Endothelial cell of umbilical vein (primary cell): ENCODE data around the gene ICA1L. TPM values are rescaled to one million over a fixed set of nuclear protein-coding genes. Genes with fewer than 3 reads are reported as not detected.
A peak's percentile ranks its signal among the peaks of the same experiment; 100 is the strongest.
"Not testable (repeated sequence)": the region's sequence is repeated elsewhere in the genome, so short reads cannot be mapped to it uniquely, and the experiment has no call there.

Experiments
- BruUV-seq: library from RNA; stranded (reverse); fragments of 400-500 nt; replicated peaks from 2 replicates; lab custom pipeline; 2021; lab: Mats Ljungman, UMichigan
- CTCF ChIA-PET: fragments of 300-600, 350-600 bp; sonication (Branson Sonifier 250); formaldehyde crosslinking; loops from one replicate; lab custom pipeline; 2021; ENCODE audit warnings: antibody characterized with exemption, inconsistent platforms; lab: Charles Lee
- POLR2A ChIA-PET: fragments of 300-600, 350-600 bp; sonication (Branson Sonifier 250); formaldehyde crosslinking; loops from one replicate; lab custom pipeline; 2021; ENCODE audit warnings: antibody characterized with exemption, inconsistent platforms; lab: Charles Lee
- DNase-seq: peaks from one replicate; pipeline ENCODE4 v3.0.0-alpha.2; 2011; ENCODE audit warnings: low read depth, low spot score
- FAIRE-seq: peaks from 2 replicates; lab custom pipeline; 2011; peaks lifted over from hg19 to GRCh38; lab: Jason Lieb, UNC
- H2AFZ ChIP-seq: 2 replicates; pipeline ENCODE4 v1.6.0; 2012; ENCODE audit warnings: low read depth, low read length, control low read depth, inconsistent platforms
- H3K27ac ChIP-seq: 2 replicates; pipeline ENCODE4 v1.5.1; 2011; ENCODE audit warnings: low read depth, mild to moderate bottlenecking, control low read depth, low read length, moderate library complexity; ENCODE audit not compliant: insufficient read depth
- H3K27me3 ChIP-seq, 2 experiments: 2 replicates each; pipeline versions ENCODE4 v1.6.0 to v1.6.1; 2011; ENCODE audit warnings: low read length in 2 of 2, mixed read lengths in 1 of 2; ENCODE audit not compliant: control insufficient read depth in 2 of 2, insufficient read depth in 2 of 2
- H3K36me3 ChIP-seq, 2 experiments: 2 replicates in 1 of 2; 3 replicates in 1 of 2; pipeline ENCODE4 v1.5.1; 2011; ENCODE audit warnings: low read length in 2 of 2, mild to moderate bottlenecking in 1 of 2, moderate library complexity in 1 of 2; ENCODE audit not compliant: control insufficient read depth in 2 of 2, insufficient read depth in 2 of 2; ENCODE audit errors: extremely low read depth in 1 of 2
- H3K4me1 ChIP-seq: 3 replicates; pipeline ENCODE4 v1.5.1; 2011; ENCODE audit warnings: mild to moderate bottlenecking, low read length; ENCODE audit not compliant: control insufficient read depth, insufficient read depth; ENCODE audit errors: extremely low read depth
- H3K4me2 ChIP-seq: 2 replicates; pipeline ENCODE4 v1.6.1; 2011; ENCODE audit warnings: low read length, control low read depth, mixed read lengths; ENCODE audit not compliant: insufficient read depth
- H3K4me3 ChIP-seq, 3 experiments: fragments of 200-600 bp in 1 of 3; sonication (generic), shearing (Covaris generic) in 1 of 3; replicated peaks in 1 of 3; 2 replicates each; pipeline ENCODE4 v1.5.1; 2011 to 2016; ENCODE audit warnings: control low read depth in 3 of 3, low read length in 3 of 3, mild to moderate bottlenecking in 2 of 3, inconsistent platforms in 1 of 3, low read depth in 1 of 3, moderate library complexity in 1 of 3; ENCODE audit not compliant: insufficient read depth in 1 of 3
- H3K79me2 ChIP-seq: 2 replicates; pipeline ENCODE4 v1.6.0; 2012; ENCODE audit warnings: low read length, inconsistent platforms; ENCODE audit not compliant: control insufficient read depth, insufficient read depth
- H3K9ac ChIP-seq: replicated peaks from 2 replicates; pipeline ENCODE3; 2011; ENCODE audit warnings: low read length, control low read depth; ENCODE audit not compliant: insufficient read depth; ENCODE audit errors: extremely low read depth
- H3K9me1 ChIP-seq: replicated peaks from 3 replicates; pipeline ENCODE4 v1.6.0; 2011; ENCODE audit warnings: mild to moderate bottlenecking, low read length; ENCODE audit not compliant: control insufficient read depth, insufficient read depth; ENCODE audit errors: extremely low read depth
- H3K9me3 ChIP-seq: replicated peaks from 2 replicates; pipeline ENCODE4 v1.5.1; 2012; ENCODE audit warnings: low read length, inconsistent platforms; ENCODE audit not compliant: control insufficient read depth, insufficient read depth
- H4K20me1 ChIP-seq: replicated peaks from 2 replicates; pipeline ENCODE3; 2011; ENCODE audit warnings: mild to moderate bottlenecking, low read length; ENCODE audit not compliant: control insufficient read depth, insufficient read depth; ENCODE audit errors: extremely low read depth
- CTCF ChIP-seq, 2 donors: IDR thresholded peaks; 1 replicate in 1 of 2; 2 replicates in 1 of 2; pipeline ENCODE4 v1.5.1; 2011; ENCODE audit warnings: low read length in 2 of 2, mild to moderate bottlenecking in 2 of 2, moderate library complexity in 2 of 2, control low read depth in 1 of 2, inconsistent platforms in 1 of 2, low read depth in 1 of 2; ENCODE audit not compliant: insufficient read depth in 1 of 2; ENCODE audit errors: extremely low read depth in 1 of 2
- EZH2 ChIP-seq: IDR thresholded peaks from 2 replicates; pipeline ENCODE4 v1.6.1; 2012; ENCODE audit warnings: borderline replicate concordance, low read depth, mild to moderate bottlenecking, moderate library complexity, low read length, inconsistent platforms; ENCODE audit not compliant: severe bottlenecking
- FOS ChIP-seq: IDR thresholded peaks from 2 replicates; pipeline ENCODE4 v1.6.1; 2011; ENCODE audit warnings: mild to moderate bottlenecking, low read length, moderate library complexity, borderline replicate concordance; ENCODE audit not compliant: insufficient read depth
- GATA2 ChIP-seq: IDR thresholded peaks from 2 replicates; pipeline ENCODE4 v1.7.0; 2011; ENCODE audit warnings: low read depth, mild to moderate bottlenecking, moderate library complexity, mixed read lengths, low read length; ENCODE audit not compliant: insufficient read length, insufficient read depth
- JUN ChIP-seq: IDR thresholded peaks from 2 replicates; pipeline ENCODE4 v1.6.1; 2011; ENCODE audit warnings: borderline replicate concordance, low read depth; ENCODE audit not compliant: insufficient read length, insufficient read depth
- MYC ChIP-seq: IDR thresholded peaks from one replicate; pipeline ENCODE4 v1.6.1; 2011; ENCODE audit warnings: mild to moderate bottlenecking, low read depth, low read length
- POLR2A ChIP-seq: IDR thresholded peaks from 2 replicates; pipeline ENCODE4 v1.6.1; 2012; ENCODE audit warnings: low read depth, mild to moderate bottlenecking, control low read depth, low read length
- POLR2AphosphoS5 ChIP-seq: IDR thresholded peaks from 2 replicates; pipeline ENCODE4 v1.6.1; 2012; ENCODE audit warnings: low read depth, mild to moderate bottlenecking, control low read depth, low read length, moderate library complexity; ENCODE audit not compliant: insufficient read depth
- dilution Hi-C: fragments of 300-500 bp; cut with MboI; formaldehyde crosslinking; loops from one replicate; pipeline ENCODE4 v1.15.0; 2019; ENCODE audit warnings: low sequenced_read_pairs; ENCODE audit not compliant: extremely low pct_ligation_motif_present
- intact Hi-C: fragments of 100-400 bp; cut with micrococcal nuclease; formaldehyde crosslinking; loops from one replicate; pipeline ENCODE4 v1.10.0; 2022
- polyA plus RNA-seq, 4 experiments: library from polyadenylated mRNA; depleted of rRNA in 3 of 4; stranded (reverse) in 3 of 4; unstranded in 1 of 4; fragments of >200 nt; gene quantifications; 2 replicates each; pipeline versions ENCODE4 v1.2.1 to v1.2.3, GENCODE V29; 2011 to 2012; ENCODE audit warnings: missing spikeins in 1 of 4
- total RNA-seq: library from RNA; stranded (reverse); gene quantifications from 2 replicates; pipeline ENCODE4 v1.2.3, GENCODE V29; 2021
- TF ChIP-seq, protein P1 (sequence below): IDR thresholded peaks from 2 replicates; pipeline ENCODE4 v1.6.1; 2011; ENCODE audit not compliant: insufficient read depth, insufficient read length

The ICA1L gene
- total and polyA plus RNA-seq, 2 donors (not counting 3 experiments of a cell fraction or from before 2014, with no cell fraction given) = 1.6 to 3.7 TPM

- no peaks in the 10 kb centered on the region for H3K36me3 ChIP-seq
- H4K20me1 ChIP-seq = no peaks in the 10 kb centered on the region
- H3K9ac ChIP-seq = peak overlapping the region; percentile 97
- H3K27me3 ChIP-seq = no peaks in the 10 kb centered on the region
- no peaks in the 10 kb centered on the region for H3K9me3 ChIP-seq
- intact Hi-C loops = loop anchor here (1.0 to 10.0 kb wide), 4 partner anchors 104 to 544 kb away; partner anchors contain the start of genes ABI2 and NBEAL1
- H3K4me1 ChIP-seq = peaks cover 7% of the 10 kb centered on the region
- peaks cover 41% of the 10 kb centered on the region for H3K79me2 ChIP-seq
- H3K9me1 ChIP-seq = no peaks in the 10 kb centered on the region
- H3K27ac ChIP-seq = peak overlapping the region; percentile 4
- dilution Hi-C loops = no loop called here
- H3K4me3 ChIP-seq = peak overlapping the region; percentile 84 to 97 (median 97)
- POLR2A ChIA-PET = no interaction called here
- H2AFZ ChIP-seq = no peak overlapping the region
- peak overlapping the region; percentile 88 for H3K4me2 ChIP-seq
- no peak for TF ChIP-seq CTCF (IDR thresholded peaks at IDR 0.05; ENCODE audit: extremely low read depth in 1 of 2, insufficient read depth in 1 of 2, low read depth in 1 of 2, low read length in 2 of 2)
- TF ChIP-seq MYC = no peak
- TF ChIP-seq FOS = no peak
- TF ChIP-seq, protein P1, sequence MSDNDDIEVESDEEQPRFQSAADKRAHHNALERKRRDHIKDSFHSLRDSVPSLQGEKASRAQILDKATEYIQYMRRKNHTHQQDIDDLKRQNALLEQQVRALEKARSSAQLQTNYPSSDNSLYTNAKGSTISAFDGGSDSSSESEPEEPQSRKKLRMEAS = no peak
- no peak for TF ChIP-seq POLR2A
- TF ChIP-seq POLR2AphosphoS5 = no peak
- TF ChIP-seq GATA2 = no peak
- no peak for TF ChIP-seq JUN
- TF ChIP-seq EZH2 = no peak
- CTCF ChIA-PET = interaction anchor here (0.6 to 0.8 kb wide), 2 partner anchors 30 to 905 kb away, joined by 3 to 5 read pairs; no protein-coding TSS in a partner anchor
- DNase-seq (no peak), FAIRE-seq (no peak)
- no TSS peak for BruUV-seq
Observed at GRCh38 chr2:202910698-202911097, 39.1 kb upstream of the ICA1L start.

DNA sequence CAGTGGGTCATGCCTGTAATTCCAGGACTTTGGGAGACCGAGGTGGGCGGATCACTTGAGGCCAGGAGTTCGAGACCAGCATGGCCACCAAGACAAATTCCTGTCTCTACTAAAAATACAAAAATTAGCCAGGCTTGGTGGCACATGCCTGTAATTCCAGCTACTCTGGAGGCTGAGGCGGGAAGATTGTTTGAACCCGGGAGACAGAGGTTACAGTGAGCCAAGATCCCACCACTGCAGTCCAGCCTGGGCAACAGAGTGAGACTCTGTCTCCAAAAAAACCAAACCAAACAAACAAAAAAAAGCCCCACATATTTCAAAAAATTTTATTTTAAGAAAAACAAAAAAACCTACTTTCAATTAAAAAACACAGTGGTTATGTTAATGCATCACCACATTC lies 38.7 kb upstream of the ICA1L start:
- H3K9ac ChIP-seq, DNase-seq, dilution Hi-C loops, H3K36me3 ChIP-seq, H3K27ac ChIP-seq, POLR2A ChIA-PET, H2AFZ ChIP-seq, H3K9me3 ChIP-seq, H4K20me1 ChIP-seq, H3K4me1 ChIP-seq, H3K9me1 ChIP-seq, H3K27me3 ChIP-seq, FAIRE-seq, BruUV-seq: not testable (repeated sequence)
- H3K79me2 ChIP-seq = peaks cover 43% of the 10 kb centered on the region
- H3K4me2 ChIP-seq = peak overlapping the region; percentile 88
- intact Hi-C loops = loop anchor here (5.0 to 10.0 kb wide), 3 partner anchors 195 to 545 kb away; partner anchors contain the start of gene ABI2
- H3K4me3 ChIP-seq = peak overlapping the region in 2 of 3 experiments; percentile 97
- CTCF ChIA-PET = interaction anchor here (0.6 to 0.8 kb wide), 2 partner anchors 29 to 905 kb away, joined by 3 to 5 read pairs; no protein-coding TSS in a partner anchor
